GM21423 (cell line): ENCODE measurements around the gene UBE2C.

Experiments used
- ATAC-seq: cut with Tn5 transposase; IDR thresholded peaks from one replicate; pipeline ENCODE4 v1.9.1; 2021; ENCODE audit warnings: mild to moderate bottlenecking, moderate library complexity; ENCODE audit not compliant: unreplicated experiment

The UBE2C gene

DNA sequence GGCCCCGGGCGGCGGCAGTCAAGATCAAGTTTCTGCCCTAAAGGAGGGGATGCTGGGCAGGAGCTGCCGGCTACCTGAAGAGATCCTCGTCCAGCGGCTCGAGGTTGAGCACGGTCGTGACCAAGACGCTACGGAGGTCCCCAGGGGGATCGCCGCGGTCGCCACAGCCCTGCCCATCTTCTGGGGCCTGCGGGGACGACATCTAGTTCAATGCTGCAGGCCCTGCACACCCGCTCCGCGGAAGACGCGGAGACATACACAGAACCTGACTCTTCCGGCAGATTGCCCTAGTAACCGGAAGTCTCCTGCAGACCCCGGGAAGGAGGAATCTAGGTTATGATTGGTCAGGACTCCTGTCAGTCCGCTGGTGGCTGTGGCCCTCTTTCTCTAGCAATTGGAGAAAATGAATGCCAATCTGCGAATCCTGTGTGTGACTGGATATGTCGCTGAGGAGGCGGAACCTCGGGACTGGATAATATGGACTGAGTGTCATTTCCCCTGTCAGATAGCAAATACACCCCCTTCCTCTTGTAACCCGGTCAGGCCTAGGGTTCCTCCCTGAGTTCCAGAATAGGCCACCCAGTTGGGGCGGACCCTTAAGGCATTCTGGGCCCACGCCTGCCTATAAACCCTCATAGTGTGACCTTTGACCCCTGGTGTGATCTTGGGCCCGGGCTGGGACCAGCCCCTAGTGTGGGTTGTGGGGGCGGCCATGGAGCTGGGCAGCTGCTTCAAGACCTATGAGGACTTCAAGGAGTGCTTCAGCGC, 44.9 kb downstream of the UBE2C start, which contains the start of the genes ACOT8 and ZSWIM3:
TSS of gene ACOT8 (minus strand) at position 279 of the 768 bp plus-strand sequence. CDS start at position 202, 77 bp downstream.
TSS of gene ZSWIM3 (plus strand) at position 501 of the 768 bp plus-strand sequence. CDS start at position 713, 212 bp downstream.
- ATAC-seq = peak; percentile 96

DNA sequence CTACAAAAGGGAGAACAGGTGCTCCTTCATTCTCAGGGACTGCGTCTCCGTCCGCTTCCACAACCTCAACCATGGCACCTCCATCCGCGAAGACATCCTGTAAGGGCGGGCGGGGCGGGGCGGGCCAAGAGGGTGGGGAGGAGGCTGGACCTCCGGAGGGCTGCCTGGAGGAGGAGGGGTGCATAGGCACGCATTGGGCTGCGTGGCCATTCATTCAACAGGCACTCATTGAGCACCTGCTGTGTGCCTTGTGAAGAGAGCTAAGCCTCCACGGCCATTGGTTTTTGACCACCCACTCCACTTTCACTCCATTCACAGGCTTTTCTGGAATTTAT, 45.4 kb downstream of the UBE2C start:
- ATAC-seq = peak; percentile 16

DNA sequence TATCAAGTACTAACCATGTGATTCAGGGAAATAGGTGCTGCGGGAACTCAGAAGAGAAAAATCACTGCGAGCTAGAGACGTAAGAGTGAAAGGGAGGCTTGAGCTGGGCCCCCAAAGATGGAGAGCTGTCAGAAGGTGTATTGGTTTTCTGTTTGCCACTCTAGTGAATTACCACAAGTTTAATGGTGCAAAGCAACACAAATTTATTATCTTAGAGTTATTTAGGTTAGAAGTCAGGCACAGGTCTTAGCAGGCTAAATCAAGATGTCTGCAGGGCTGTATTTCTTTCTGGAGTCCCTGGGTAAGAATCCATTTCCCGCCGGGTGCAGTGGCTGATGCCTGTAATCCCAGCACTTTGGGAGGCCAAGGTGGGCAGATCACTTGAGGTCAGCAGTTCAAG, 47.5 kb downstream of the UBE2C start:
- ATAC-seq = no peak

DNA sequence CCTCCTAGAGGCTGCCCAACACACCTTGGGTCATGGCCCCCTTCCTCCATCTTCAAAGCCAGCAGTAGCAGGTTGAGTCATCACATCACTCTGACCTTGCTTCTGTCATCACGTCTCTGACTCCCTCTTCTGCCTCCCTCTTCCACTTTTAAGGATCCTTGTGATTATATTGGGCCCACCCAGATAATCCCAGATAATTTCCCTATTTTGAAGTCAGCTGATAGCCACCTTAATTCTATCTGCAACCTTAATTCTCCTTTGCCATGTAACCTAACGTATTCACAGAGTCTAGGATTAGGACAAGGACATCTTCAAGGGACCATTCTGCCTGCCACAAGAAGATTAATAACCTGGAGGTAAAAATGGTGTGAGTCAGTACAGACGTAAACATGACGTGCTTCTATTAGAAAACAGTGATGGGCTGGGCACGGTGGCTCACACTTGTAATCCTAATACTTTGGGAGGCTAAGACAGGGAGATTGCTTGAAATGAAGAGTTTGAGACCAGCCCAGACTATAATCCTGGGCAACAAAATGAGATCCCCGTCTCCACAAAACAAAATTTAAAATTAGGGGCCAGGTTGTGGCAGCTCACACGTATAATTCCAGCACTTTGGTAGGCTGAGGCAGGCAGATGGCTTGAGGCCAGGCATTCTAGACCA, 48.2 kb downstream of the UBE2C start:
- no peak for ATAC-seq

DNA sequence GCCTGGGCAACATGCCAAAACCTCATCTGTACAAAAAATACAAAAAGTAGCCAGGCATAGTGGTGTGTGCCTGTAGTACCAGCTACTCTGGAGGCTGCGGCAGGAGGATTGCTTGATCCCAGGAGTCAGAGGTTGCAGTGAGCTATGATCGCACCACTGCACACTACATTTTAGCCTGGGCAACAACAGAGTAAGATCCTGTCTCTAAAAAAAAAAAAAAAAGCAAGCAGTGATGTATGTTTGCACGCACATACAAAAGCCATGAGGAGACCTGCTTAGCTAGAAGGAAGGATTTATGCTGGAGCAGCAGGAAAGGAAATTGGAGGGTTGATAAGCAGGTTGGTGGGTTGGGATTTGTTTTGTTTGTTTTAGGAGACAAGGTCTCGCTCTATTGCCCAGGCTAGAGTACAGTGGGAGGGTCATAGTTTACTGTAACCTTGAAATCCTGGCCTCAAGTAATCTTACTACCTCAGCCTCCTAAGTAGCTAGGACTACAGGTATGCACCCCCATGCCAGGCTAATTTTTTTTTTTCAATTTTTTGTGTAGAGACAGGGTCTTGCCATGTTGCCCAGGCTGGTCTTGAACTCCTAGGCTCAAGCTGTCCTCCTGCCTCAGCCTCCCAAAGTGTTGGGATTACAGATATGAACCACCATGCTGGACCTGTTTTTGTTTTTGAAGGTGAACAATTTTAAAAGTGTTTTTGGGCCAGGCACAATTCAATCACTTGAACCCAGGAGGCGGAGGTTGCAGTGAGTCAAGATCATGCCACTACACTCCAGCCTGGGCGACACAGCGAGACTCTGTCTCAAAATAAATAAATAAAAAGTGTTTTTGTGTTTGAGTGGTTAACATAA, 49.0 kb downstream of the UBE2C start:
- no peak for ATAC-seq

DNA sequence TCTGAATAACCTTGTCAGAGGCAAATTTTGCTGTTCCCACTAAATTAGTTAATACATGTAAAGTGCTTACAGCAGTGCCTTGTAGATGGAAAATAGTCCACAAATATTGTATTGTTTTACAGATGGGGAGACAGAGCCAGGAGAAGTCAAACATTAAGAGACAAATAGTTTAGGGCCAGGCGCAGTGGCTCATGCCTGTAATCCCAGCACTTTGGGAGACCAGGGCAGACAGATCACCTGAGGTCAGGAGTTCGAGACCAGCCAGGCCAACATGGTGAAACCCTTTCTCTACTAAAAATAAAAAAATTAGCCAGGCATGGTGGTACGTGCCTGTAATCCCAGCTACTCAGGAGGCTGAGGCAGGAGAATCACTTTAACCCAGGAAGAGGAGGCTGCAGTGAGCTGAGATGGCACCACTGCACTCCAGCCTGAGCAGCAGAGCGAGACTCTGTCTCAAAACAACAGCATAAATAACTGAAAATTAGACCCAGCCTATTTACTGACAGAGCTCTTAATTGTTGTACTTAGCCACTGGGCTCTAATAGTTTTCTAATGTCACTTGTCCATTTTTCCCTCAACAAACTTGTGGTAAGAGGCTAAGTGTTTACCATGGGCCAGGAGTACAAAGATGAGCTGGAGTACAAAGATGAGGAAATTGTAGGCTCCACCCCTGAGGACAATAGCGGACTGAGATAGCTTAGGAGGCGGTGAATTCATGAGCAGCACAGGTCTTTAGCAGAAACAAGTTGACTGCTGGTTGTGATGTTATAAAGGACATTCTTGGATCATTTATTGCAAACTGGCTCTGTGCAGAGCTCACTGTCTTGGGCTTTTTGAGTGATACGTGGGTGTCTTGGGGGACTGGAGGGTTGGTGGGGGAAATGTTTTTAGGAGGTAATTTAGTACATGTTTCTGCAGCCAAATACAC, 51.4 kb downstream of the UBE2C start:
- ATAC-seq = no peak

DNA sequence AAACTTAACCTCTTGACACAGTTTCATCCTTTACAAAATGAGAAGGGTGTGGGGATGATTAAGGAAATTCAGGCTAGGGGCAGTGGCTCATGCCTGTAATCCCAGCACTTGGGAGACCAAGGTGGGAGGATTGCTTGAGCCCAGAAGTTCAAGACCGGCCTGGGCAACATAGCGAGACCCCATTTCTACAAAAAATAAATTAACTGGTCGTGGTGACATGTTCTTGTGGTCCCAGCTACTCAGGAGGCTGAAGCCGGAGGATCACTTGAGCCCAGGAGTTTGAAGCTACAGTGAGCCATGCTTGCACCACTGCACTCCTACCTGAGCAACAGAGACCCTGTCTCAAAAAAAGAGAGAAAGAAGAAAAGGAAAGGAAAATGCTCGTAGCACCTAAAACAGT, 54.0 kb downstream of the UBE2C start:
- ATAC-seq = no peak
